Vagina (tissue), 2 donors: ENCODE results near the gene SCIN. TPM values are rescaled to one million over a fixed set of nuclear protein-coding genes. Genes with fewer than 3 reads are reported as not detected.
"Not testable (repeated sequence)": the region's sequence is repeated elsewhere in the genome, so short reads cannot be mapped to it uniquely, and the experiment has no call there.

Source experiments
- DNase-seq, 2 donors: peaks; one replicate each; pipeline ENCODE4 v3.0.0-alpha.2; 2017; ENCODE audit errors: extremely low spot score in 2 of 2
- H3K27ac ChIP-seq: fragments of 200-600 bp; sonication (generic); one replicate; pipeline ENCODE4 v1.5.1; 2019
- H3K27me3 ChIP-seq: fragments of 200-600 bp; sonication (generic); one replicate; pipeline ENCODE4 v1.5.1; 2019
- H3K36me3 ChIP-seq, 2 donors: fragments of 200-600 bp; sonication (generic); one replicate each; pipeline ENCODE4 v1.5.1; 2017 to 2019
- H3K4me1 ChIP-seq: fragments of 200-600 bp; sonication (generic); one replicate; pipeline ENCODE4 v1.5.1; 2019
- H3K4me3 ChIP-seq, 2 donors: fragments of 200-600 bp; sonication (generic); 1 replicate in 1 of 2; 2 replicates in 1 of 2; pipeline ENCODE4 v1.5.1; 2016 to 2019
- H3K9me3 ChIP-seq: fragments of 200-600 bp; sonication (generic); one replicate; pipeline ENCODE4 v1.5.1; 2019
- CTCF ChIP-seq, 3 experiments: fragments of 450-650 bp in 2 of 3; fragments of 200-600 bp in 1 of 3; sonication (generic) in 1 of 3; IDR thresholded peaks; one replicate each; pipeline ENCODE4 v1.5.1; 2017 to 2019; ENCODE audit warnings: antibody characterized with exemption in 3 of 3, mild to moderate bottlenecking in 2 of 3, moderate library complexity in 2 of 3
- POLR2A ChIP-seq, 2 donors: fragments of 450-650 bp; IDR thresholded peaks; one replicate each; pipeline ENCODE4 v1.6.1; 2017; ENCODE audit warnings: antibody characterized with exemption in 2 of 2, mild to moderate bottlenecking in 2 of 2, moderate library complexity in 2 of 2
- POLR2AphosphoS5 ChIP-seq, 2 donors: sonication (generic); formaldehyde crosslinking; IDR thresholded peaks; one replicate each; pipeline ENCODE4 v1.9.0; 2017; ENCODE audit warnings: antibody characterized with exemption in 2 of 2, mild to moderate bottlenecking in 2 of 2, low read depth in 1 of 2; ENCODE audit not compliant: insufficient read depth in 1 of 2
- intact Hi-C: fragments of 100-400 bp; cut with DNase I; formaldehyde crosslinking; loops from one replicate; pipeline ENCODE4 v1.15.1; 2023
- total RNA-seq: library from RNA; depleted of rRNA; stranded (reverse); fragments of >200 nt; gene quantifications from one replicate; pipeline ENCODE4 v1.2.3, GENCODE V29; 2016

Gene SCIN
- total RNA-seq, 1 donor from 2014 or later, result 0.74 TPM

GRCh38 chr7:12554872-12555271 lies 15.6 kb upstream of the SCIN start:
- intact Hi-C loops, result no loop called here
- TF ChIP-seq CTCF (IDR thresholded peaks at IDR 0.05), result no peak
- H3K4me3 ChIP-seq, result no peak overlapping the region
- no peak for DNase-seq
- H3K9me3 ChIP-seq, result no peaks in the 10 kb centered on the region
- no peak overlapping the region for H3K27ac ChIP-seq
- H3K4me1 ChIP-seq, result no peaks in the 10 kb centered on the region
- H3K27me3 ChIP-seq, result no peaks in the 10 kb centered on the region
- no peaks in the 10 kb centered on the region for H3K36me3 ChIP-seq

GRCh38 chr7:12555695-12556094 lies 14.8 kb upstream of the SCIN start:
- intact Hi-C loops, result not testable (repeated sequence)

GRCh38 chr7:12556139-12556792 lies 14.3 kb upstream of the SCIN start:
- intact Hi-C loops, H3K9me3 ChIP-seq, H3K4me3 ChIP-seq, H3K27me3 ChIP-seq, H3K27ac ChIP-seq, H3K36me3 ChIP-seq, H3K4me1 ChIP-seq, DNase-seq: not testable (repeated sequence)

More at GRCh38 chr7:12555695-12556094, 14.8 kb upstream of the SCIN start:
- not testable (repeated sequence) for H3K27ac ChIP-seq, H3K9me3 ChIP-seq, H3K27me3 ChIP-seq, H3K4me1 ChIP-seq, H3K4me3 ChIP-seq, H3K36me3 ChIP-seq, DNase-seq

GRCh38 chr7:12557282-12557681 lies 13.2 kb upstream of the SCIN start:
- no peak for DNase-seq
- Histone ChIP-seq H3K27ac (no peak overlapping the region), H3K4me1 (no peaks in the 10 kb centered on the region), H3K4me3 (no peak overlapping the region), H3K27me3 (no peaks in the 10 kb centered on the region), H3K9me3 (no peaks in the 10 kb centered on the region), H3K36me3 (no peaks in the 10 kb centered on the region)
- intact Hi-C loops, result no loop called here
- no peak for TF ChIP-seq POLR2AphosphoS5 (IDR thresholded peaks at IDR 0.05; ENCODE audit: insufficient read depth in 1 of 2, low read depth in 1 of 2)
- no peak for TF ChIP-seq CTCF (IDR thresholded peaks at IDR 0.05)
- no peak for TF ChIP-seq POLR2A (IDR thresholded peaks at IDR 0.05)

- intact Hi-C loops, result no loop called here
- no peak overlapping the region for H3K27ac ChIP-seq
Measured at GRCh38 chr7:12564996-12565764, 5.3 kb upstream of the SCIN start.

More at GRCh38 chr7:12564996-12565764, 5.3 kb upstream of the SCIN start:
- DNase-seq, result no peak
- no peaks in the 10 kb centered on the region for H3K36me3 ChIP-seq
- peaks cover 8% of the 10 kb centered on the region for H3K4me1 ChIP-seq
- H3K27me3 ChIP-seq, result no peaks in the 10 kb centered on the region
- TF ChIP-seq POLR2A (IDR thresholded peaks at IDR 0.05), result no peak
- no peak for TF ChIP-seq POLR2AphosphoS5 (IDR thresholded peaks at IDR 0.05; ENCODE audit: insufficient read depth in 1 of 2, low read depth in 1 of 2)
- no peak for TF ChIP-seq CTCF (IDR thresholded peaks at IDR 0.05)
- H3K4me3 ChIP-seq, result no peak overlapping the region
- no peaks in the 10 kb centered on the region for H3K9me3 ChIP-seq
